ENCODE measurements around the gene ASMTL. TPM values are rescaled to one million over a fixed set of nuclear protein-coding genes. Genes with fewer than 3 reads are reported as not detected.

ASMTL gene
- total and polyA plus RNA-seq, 2 experiments from 2014 or later, result 53.7 to 61.2 TPM

GRCh38 chrX:1486177-1486576 is 33.5 kb upstream of the ASMTL start:
- Histone ChIP-seq H3K79me2 (replicated peaks; ENCODE audit: insufficient read depth) (no peaks in the 10 kb centered on the region), H3K36me3 (ENCODE audit: insufficient read depth) (no peaks in the 10 kb centered on the region), H3K4me2 (no peak overlapping the region), H3K27me3 (ENCODE audit: insufficient read depth) (no peaks in the 10 kb centered on the region), H3K4me3 (no peak overlapping the region), H3K4me1 (ENCODE audit: insufficient read depth) (no peaks in the 10 kb centered on the region), H3K9me2 (ENCODE audit: insufficient read depth) (no peaks in the 10 kb centered on the region), H3F3A (replicated peaks; ENCODE audit: low read depth) (peaks cover 14% of the 10 kb centered on the region; the same call in 1 of the 2 replicates), H2AFZ (no peak overlapping the region), H3K27ac (ENCODE audit: low read depth) (no peak overlapping the region), H4K20me1 (replicated peaks; ENCODE audit: insufficient read depth) (no peaks in the 10 kb centered on the region)
- Mint-ChIP-seq H3K36me3 (ENCODE audit: low read depth) (peaks cover 27% of the 10 kb centered on the region), H3K27me3 (ENCODE audit: insufficient read depth, low read depth, poor library complexity) (peaks cover 19% of the 10 kb centered on the region), H3K27ac (no peak overlapping the region), H3K4me3 (no peak overlapping the region), H3K9me3 (peaks cover 71% of the 10 kb centered on the region), H3K4me1 (peaks cover 5% of the 10 kb centered on the region; the same call in 1 of the 3 replicates)
- no peak for ATAC-seq
- no peak for DNase-seq (ENCODE audit: low spot score)
- no peak for TF ChIP-seq REST (IDR thresholded peaks at IDR 0.05; ENCODE audit: unreplicated experiment)
- no peak for TF ChIP-seq STAT1 (IDR thresholded peaks at IDR 0.05; ENCODE audit: unreplicated experiment)
- TF ChIP-seq EZH2 (IDR thresholded peaks at IDR 0.05; ENCODE audit: low read depth, unreplicated experiment), result no peak
- no peak for TF ChIP-seq POLR2AphosphoS5 (IDR thresholded peaks at IDR 0.05; ENCODE audit: low read depth)
- TF ChIP-seq, protein P1, sequence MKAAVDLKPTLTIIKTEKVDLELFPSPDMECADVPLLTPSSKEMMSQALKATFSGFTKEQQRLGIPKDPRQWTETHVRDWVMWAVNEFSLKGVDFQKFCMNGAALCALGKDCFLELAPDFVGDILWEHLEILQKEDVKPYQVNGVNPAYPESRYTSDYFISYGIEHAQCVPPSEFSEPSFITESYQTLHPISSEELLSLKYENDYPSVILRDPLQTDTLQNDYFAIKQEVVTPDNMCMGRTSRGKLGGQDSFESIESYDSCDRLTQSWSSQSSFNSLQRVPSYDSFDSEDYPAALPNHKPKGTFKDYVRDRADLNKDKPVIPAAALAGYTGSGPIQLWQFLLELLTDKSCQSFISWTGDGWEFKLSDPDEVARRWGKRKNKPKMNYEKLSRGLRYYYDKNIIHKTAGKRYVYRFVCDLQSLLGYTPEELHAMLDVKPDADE (IDR thresholded peaks at IDR 0.05), result no peak
- TF ChIP-seq EZH2phosphoT487 (IDR thresholded peaks at IDR 0.05; ENCODE audit: unreplicated experiment), result no peak
- no peak for TF ChIP-seq ZNF331 (CRISPR knock-in tag; IDR thresholded peaks at IDR 0.05; ENCODE audit: low read depth)
- TF ChIP-seq ZNF114 (CRISPR knock-in tag; IDR thresholded peaks at IDR 0.05), result no peak
- TF ChIP-seq, protein P2, sequence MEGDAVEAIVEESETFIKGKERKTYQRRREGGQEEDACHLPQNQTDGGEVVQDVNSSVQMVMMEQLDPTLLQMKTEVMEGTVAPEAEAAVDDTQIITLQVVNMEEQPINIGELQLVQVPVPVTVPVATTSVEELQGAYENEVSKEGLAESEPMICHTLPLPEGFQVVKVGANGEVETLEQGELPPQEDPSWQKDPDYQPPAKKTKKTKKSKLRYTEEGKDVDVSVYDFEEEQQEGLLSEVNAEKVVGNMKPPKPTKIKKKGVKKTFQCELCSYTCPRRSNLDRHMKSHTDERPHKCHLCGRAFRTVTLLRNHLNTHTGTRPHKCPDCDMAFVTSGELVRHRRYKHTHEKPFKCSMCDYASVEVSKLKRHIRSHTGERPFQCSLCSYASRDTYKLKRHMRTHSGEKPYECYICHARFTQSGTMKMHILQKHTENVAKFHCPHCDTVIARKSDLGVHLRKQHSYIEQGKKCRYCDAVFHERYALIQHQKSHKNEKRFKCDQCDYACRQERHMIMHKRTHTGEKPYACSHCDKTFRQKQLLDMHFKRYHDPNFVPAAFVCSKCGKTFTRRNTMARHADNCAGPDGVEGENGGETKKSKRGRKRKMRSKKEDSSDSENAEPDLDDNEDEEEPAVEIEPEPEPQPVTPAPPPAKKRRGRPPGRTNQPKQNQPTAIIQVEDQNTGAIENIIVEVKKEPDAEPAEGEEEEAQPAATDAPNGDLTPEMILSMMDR (conservative IDR thresholded peaks at IDR 0.05; ENCODE audit: low read depth in 2 of 2), result no peak
- no peak for TF ChIP-seq JUNB (IDR thresholded peaks at IDR 0.05; ENCODE audit: unreplicated experiment)

Data from GM23338 (cell line).